ENCODE measurements around the gene PRLR. TPM values are rescaled to one million over a fixed set of nuclear protein-coding genes. Genes with fewer than 3 reads are reported as not detected.

The PRLR gene
- total RNA-seq, 2 donors from 2014 or later = not detected

- DNase-seq (no peak), ATAC-seq (no peak)
- Mint-ChIP-seq H3K27me3 (peaks cover 34% of the 10 kb centered on the region), H3K27ac (no peak overlapping the region), H3K36me3 (ENCODE audit: low read depth) (no peaks in the 10 kb centered on the region), H3K4me3 (no peak overlapping the region), H3K4me1 (no peaks in the 10 kb centered on the region)
- no peaks in the 10 kb centered on the region for H3K9me3 ChIP-seq (ENCODE audit: control insufficient read depth, low read length, poor library complexity, severe bottlenecking)
These were observed 142.3 kb downstream of the PRLR start for GRCh38 chr5:35087991-35088390.

DNA sequence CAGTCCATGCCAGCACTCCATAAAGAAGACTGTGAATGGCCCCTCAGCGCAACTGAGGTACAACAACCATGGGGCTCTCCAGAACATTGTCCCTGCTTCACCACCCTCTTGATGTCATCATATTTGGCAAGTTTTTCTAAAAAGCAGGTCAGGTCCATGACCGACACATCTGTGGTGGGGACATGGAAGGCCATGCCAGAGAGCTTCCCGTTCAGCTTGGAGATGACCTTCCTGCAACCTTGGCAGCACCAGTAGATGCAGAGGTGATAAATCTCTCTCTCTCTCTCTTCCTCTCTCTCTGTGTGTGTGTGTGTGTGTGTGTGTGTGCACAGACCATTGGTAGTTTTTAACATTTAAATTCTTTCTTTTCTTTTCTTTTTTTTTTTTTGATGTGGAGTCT, 147.1 kb downstream of the PRLR start:
- ATAC-seq = no peak
- Mint-ChIP-seq H3K36me3 (ENCODE audit: low read depth) (no peaks in the 10 kb centered on the region), H3K4me3 (no peak overlapping the region), H3K4me1 (no peaks in the 10 kb centered on the region), H3K27ac (no peak overlapping the region), H3K27me3 (peaks cover 17% of the 10 kb centered on the region)
- H3K9me3 ChIP-seq (ENCODE audit: control insufficient read depth, low read length, poor library complexity, severe bottlenecking) = no peaks in the 10 kb centered on the region
- no peak for DNase-seq

- Mint-ChIP-seq H3K4me1 (no peaks in the 10 kb centered on the region), H3K27me3 (peaks cover 13% of the 10 kb centered on the region), H3K27ac (no peak overlapping the region), H3K4me3 (no peak overlapping the region), H3K36me3 (ENCODE audit: low read depth) (no peaks in the 10 kb centered on the region)
- H3K9me3 ChIP-seq (ENCODE audit: control insufficient read depth, low read length, poor library complexity, severe bottlenecking) = no peaks in the 10 kb centered on the region
- DNase-seq (no peak), ATAC-seq (no peak)
These were observed 147.8 kb downstream of the PRLR start for GRCh38 chr5:35082530-35082929.

GRCh38 chr5:35081134-35081533, 149.2 kb downstream of the PRLR start:
- DNase-seq = no peak

GRCh38 chr5:35073160-35073559, 157.1 kb downstream of the PRLR start:
- ATAC-seq = no peak
- Mint-ChIP-seq H3K36me3 (ENCODE audit: low read depth) (no peaks in the 10 kb centered on the region), H3K27me3 (peaks cover 4% of the 10 kb centered on the region), H3K27ac (no peak overlapping the region), H3K4me3 (no peak overlapping the region), H3K4me1 (no peaks in the 10 kb centered on the region)
- H3K9me3 ChIP-seq (ENCODE audit: control insufficient read depth, low read length, poor library complexity, severe bottlenecking) = no peaks in the 10 kb centered on the region
- DNase-seq = no peak

More at GRCh38 chr5:35081134-35081533, 149.2 kb downstream of the PRLR start:
- ATAC-seq = no peak
- Mint-ChIP-seq H3K4me3 (no peak overlapping the region), H3K4me1 (no peaks in the 10 kb centered on the region), H3K27me3 (peaks cover 6% of the 10 kb centered on the region), H3K36me3 (ENCODE audit: low read depth) (no peaks in the 10 kb centered on the region), H3K27ac (no peak overlapping the region)
- no peaks in the 10 kb centered on the region for H3K9me3 ChIP-seq (ENCODE audit: control insufficient read depth, low read length, poor library complexity, severe bottlenecking)

DNA sequence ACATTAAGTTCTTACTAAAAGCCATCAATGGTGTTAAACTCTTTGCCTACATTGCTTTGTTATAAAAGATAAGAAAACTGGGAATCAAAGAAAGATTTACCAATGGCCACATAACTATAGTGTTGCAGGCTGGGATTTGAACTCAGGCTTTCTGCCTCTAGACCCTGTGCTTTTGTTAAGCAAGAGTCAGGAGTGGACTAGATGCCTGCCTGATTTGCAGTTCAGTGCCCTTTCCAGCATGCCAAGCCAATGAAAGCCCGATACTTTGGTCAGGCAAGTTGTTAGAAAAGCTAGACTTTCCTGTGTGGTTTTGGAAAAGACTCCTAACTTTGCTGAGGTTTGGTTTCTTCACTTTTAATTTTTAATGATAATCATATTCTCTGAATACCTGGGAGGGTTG, 161.1 kb downstream of the PRLR start:
- H3K4me1 Mint-ChIP-seq = no peaks in the 10 kb centered on the region
- peaks cover 24% of the 10 kb centered on the region for H3K27me3 Mint-ChIP-seq
- ATAC-seq (no peak), DNase-seq (no peak)
- H3K4me3 Mint-ChIP-seq = no peak overlapping the region
- no peak overlapping the region for H3K27ac Mint-ChIP-seq
- H3K9me3 ChIP-seq (ENCODE audit: control insufficient read depth, low read length, poor library complexity, severe bottlenecking) = no peaks in the 10 kb centered on the region
- H3K36me3 Mint-ChIP-seq (ENCODE audit: low read depth) = no peaks in the 10 kb centered on the region

GRCh38 chr5:35067985-35068384, 162.3 kb downstream of the PRLR start:
- Mint-ChIP-seq H3K4me1 (no peaks in the 10 kb centered on the region), H3K36me3 (ENCODE audit: low read depth) (no peaks in the 10 kb centered on the region), H3K4me3 (no peak overlapping the region), H3K27me3 (peaks cover 34% of the 10 kb centered on the region), H3K27ac (no peak overlapping the region)
- DNase-seq = no peak
- ATAC-seq = no peak
- H3K9me3 ChIP-seq (ENCODE audit: control insufficient read depth, low read length, poor library complexity, severe bottlenecking) = no peaks in the 10 kb centered on the region

DNA sequence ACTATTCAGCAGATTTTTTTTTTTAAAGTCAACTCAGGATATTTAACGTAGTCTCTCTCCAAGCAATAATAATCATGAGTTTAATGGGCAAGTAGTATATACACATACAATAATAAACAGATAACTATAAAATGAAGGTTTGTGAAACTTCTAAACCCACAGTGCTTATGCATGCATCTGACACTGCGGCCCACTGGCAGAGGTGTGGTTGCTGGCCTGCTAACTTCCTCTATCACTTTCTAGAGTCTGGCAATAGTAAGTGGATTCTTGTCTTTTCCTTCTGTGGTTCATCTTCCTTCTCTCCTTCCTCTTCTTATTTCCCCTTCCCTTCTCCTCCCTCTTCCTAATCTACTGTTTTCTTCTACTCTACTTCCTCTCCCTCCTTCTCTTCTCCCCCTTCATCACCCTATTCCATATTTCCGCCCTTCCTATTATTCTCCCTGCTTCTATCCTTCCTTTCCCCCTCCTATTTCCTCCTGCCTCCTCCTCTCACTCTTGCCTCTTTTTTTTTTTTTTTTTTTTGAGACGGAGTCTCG, 164.0 kb downstream of the PRLR start:
- H3K36me3 Mint-ChIP-seq (ENCODE audit: low read depth) = no peaks in the 10 kb centered on the region
- H3K27ac Mint-ChIP-seq = no peak overlapping the region
- H3K27me3 Mint-ChIP-seq = peaks cover 36% of the 10 kb centered on the region
- no peak for ATAC-seq
- no peak overlapping the region for H3K4me3 Mint-ChIP-seq
- no peaks in the 10 kb centered on the region for H3K9me3 ChIP-seq (ENCODE audit: control insufficient read depth, low read length, poor library complexity, severe bottlenecking)
- no peaks in the 10 kb centered on the region for H3K4me1 Mint-ChIP-seq
- no peak for DNase-seq

DNA sequence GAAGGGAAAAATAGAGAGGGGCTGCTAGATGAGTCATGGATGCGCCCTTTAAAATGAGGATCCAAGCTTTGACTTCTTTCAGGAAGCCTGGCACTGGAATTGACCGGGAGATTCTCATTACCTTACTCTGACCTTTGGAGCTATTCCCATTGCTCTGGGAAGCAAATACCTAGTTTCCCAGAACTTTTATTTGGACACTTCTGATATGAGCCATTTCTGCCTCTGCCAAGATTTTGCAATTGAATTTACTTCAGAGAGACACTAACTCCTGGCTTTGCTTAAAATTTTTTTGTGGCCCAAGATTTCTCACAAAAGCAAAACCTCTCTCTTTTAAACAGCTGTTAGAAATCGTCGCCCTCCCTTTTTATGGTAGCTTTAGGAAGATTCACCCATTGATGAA, 166.9 kb downstream of the PRLR start:
- H3K27me3 Mint-ChIP-seq = peaks cover 35% of the 10 kb centered on the region
- H3K4me1 Mint-ChIP-seq = no peaks in the 10 kb centered on the region
- no peak overlapping the region for H3K4me3 Mint-ChIP-seq
- no peaks in the 10 kb centered on the region for H3K36me3 Mint-ChIP-seq (ENCODE audit: low read depth)
- DNase-seq (no peak), ATAC-seq (no peak)
- no peaks in the 10 kb centered on the region for H3K9me3 ChIP-seq (ENCODE audit: control insufficient read depth, low read length, poor library complexity, severe bottlenecking)
- H3K27ac Mint-ChIP-seq = no peak overlapping the region

GRCh38 chr5:35061211-35061770, 169.0 kb downstream of the PRLR start:
- no peak overlapping the region for H3K27ac Mint-ChIP-seq
- H3K9me3 ChIP-seq (ENCODE audit: control insufficient read depth, low read length, poor library complexity, severe bottlenecking) = no peaks in the 10 kb centered on the region
- no peak for DNase-seq
- H3K27me3 Mint-ChIP-seq = peaks cover 46% of the 10 kb centered on the region
- no peaks in the 10 kb centered on the region for H3K4me1 Mint-ChIP-seq
- no peaks in the 10 kb centered on the region for H3K36me3 Mint-ChIP-seq (ENCODE audit: low read depth)
- no peak for ATAC-seq
- no peak overlapping the region for H3K4me3 Mint-ChIP-seq

GRCh38 chr5:35060236-35060635, 170.1 kb downstream of the PRLR start:
- H3K27ac Mint-ChIP-seq = no peak overlapping the region
- no peak overlapping the region for H3K4me3 Mint-ChIP-seq
- no peaks in the 10 kb centered on the region for H3K9me3 ChIP-seq (ENCODE audit: control insufficient read depth, low read length, poor library complexity, severe bottlenecking)
- no peaks in the 10 kb centered on the region for H3K36me3 Mint-ChIP-seq (ENCODE audit: low read depth)
- no peaks in the 10 kb centered on the region for H3K4me1 Mint-ChIP-seq
- no peak for DNase-seq
- no peak for ATAC-seq
- peaks cover 42% of the 10 kb centered on the region for H3K27me3 Mint-ChIP-seq

DNA sequence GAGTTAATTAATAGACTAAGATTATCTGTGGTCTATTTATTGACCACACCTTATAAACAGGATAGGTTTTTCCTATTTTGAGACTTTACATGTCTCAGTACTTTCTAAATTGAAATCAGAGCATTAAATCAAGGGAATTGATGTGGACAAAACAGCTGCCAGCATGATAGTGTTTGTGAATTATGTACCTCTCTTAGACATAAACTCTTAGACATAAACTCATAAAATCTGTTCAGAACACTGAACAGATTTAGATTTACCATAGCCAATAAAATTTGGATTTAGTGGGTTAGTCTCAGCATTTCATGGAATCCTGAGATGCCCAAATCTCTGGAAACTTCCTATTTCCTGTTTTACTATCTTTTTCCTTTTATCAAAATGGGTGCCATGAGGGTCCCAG, 171.0 kb downstream of the PRLR start:
- Mint-ChIP-seq H3K36me3 (ENCODE audit: low read depth) (no peaks in the 10 kb centered on the region), H3K4me1 (no peaks in the 10 kb centered on the region), H3K4me3 (no peak overlapping the region), H3K27ac (no peak overlapping the region), H3K27me3 (peaks cover 46% of the 10 kb centered on the region)
- DNase-seq = no peak
- no peak for ATAC-seq
- no peaks in the 10 kb centered on the region for H3K9me3 ChIP-seq (ENCODE audit: control insufficient read depth, low read length, poor library complexity, severe bottlenecking)

GRCh38 chr5:35058374-35058788, 171.9 kb downstream of the PRLR start:
- no peak overlapping the region for H3K27ac Mint-ChIP-seq
- no peak overlapping the region for H3K4me3 Mint-ChIP-seq
- ATAC-seq (no peak), DNase-seq (no peak)
- no peaks in the 10 kb centered on the region for H3K9me3 ChIP-seq (ENCODE audit: control insufficient read depth, low read length, poor library complexity, severe bottlenecking)
- H3K27me3 Mint-ChIP-seq = peaks cover 49% of the 10 kb centered on the region
- H3K36me3 Mint-ChIP-seq (ENCODE audit: low read depth) = no peaks in the 10 kb centered on the region
- no peaks in the 10 kb centered on the region for H3K4me1 Mint-ChIP-seq

GRCh38 chr5:35056686-35057085, 173.6 kb downstream of the PRLR start:
- H3K36me3 Mint-ChIP-seq (ENCODE audit: low read depth) = no peaks in the 10 kb centered on the region
- DNase-seq (no peak), ATAC-seq (no peak)
- H3K27me3 Mint-ChIP-seq = peaks cover 50% of the 10 kb centered on the region
- no peak overlapping the region for H3K4me3 Mint-ChIP-seq
- no peaks in the 10 kb centered on the region for H3K9me3 ChIP-seq (ENCODE audit: control insufficient read depth, low read length, poor library complexity, severe bottlenecking)
- H3K4me1 Mint-ChIP-seq = no peaks in the 10 kb centered on the region
- H3K27ac Mint-ChIP-seq = no peak overlapping the region

All from T-helper 17 cell (primary cell).